H1 (cell line): Measurements from ENCODE around the gene TNNI2. TPM values are rescaled to one million over a fixed set of nuclear protein-coding genes. Genes with fewer than 3 reads are reported as not detected.

Experiments used
- CTCF ChIA-PET: fragments of 300-600 bp; sonication (Branson Sonifier 250); formaldehyde crosslinking; loops from one replicate; lab custom pipeline; 2021; ENCODE audit not compliant: partially characterized antibody; lab: Charles Lee
- POLR2A ChIA-PET: fragments of 300-600 bp; sonication (Branson Sonifier 250); formaldehyde crosslinking; loops from one replicate; lab custom pipeline; 2021; ENCODE audit warnings: inconsistent platforms; ENCODE audit not compliant: partially characterized antibody; lab: Charles Lee
- DNase-seq, 2 experiments: peaks; one replicate each; pipeline versions ENCODE4 v3.0.0 to v3.0.0-alpha.2; 2010 to 2022; ENCODE audit warnings: low spot score in 2 of 2, low read depth in 1 of 2, mixed read lengths in 1 of 2
- FAIRE-seq: peaks from 2 replicates; lab custom pipeline; 2011; peaks lifted over from hg19 to GRCh38; lab: Jason Lieb, UNC
- H2AFZ ChIP-seq: 2 replicates; pipeline ENCODE4 v1.8.1; 2012; ENCODE audit warnings: low read length, inconsistent platforms
- H2AK5ac ChIP-seq: 2 replicates; pipeline ENCODE4 v1.6.1; 2013; ENCODE audit warnings: low read depth, low read length
- H2BK120ac ChIP-seq: replicated peaks from 2 replicates; pipeline ENCODE3; 2013; ENCODE audit warnings: low read depth, low read length, inconsistent platforms
- H2BK12ac ChIP-seq: 2 replicates; pipeline ENCODE4 v1.6.1; 2013; ENCODE audit warnings: low read depth, low read length
- H2BK15ac ChIP-seq: 2 replicates; pipeline ENCODE4 v1.6.1; 2013; ENCODE audit warnings: low read length
- H2BK20ac ChIP-seq: 2 replicates; pipeline ENCODE4 v1.6.1; 2013; ENCODE audit warnings: low read length
- H2BK5ac ChIP-seq: 2 replicates; pipeline ENCODE4 v1.6.1; 2013; ENCODE audit warnings: low read depth, low read length
- H3K14ac ChIP-seq: 2 replicates; pipeline ENCODE4 v1.6.1; 2013; ENCODE audit warnings: inconsistent platforms; ENCODE audit not compliant: insufficient read length
- H3K18ac ChIP-seq: 2 replicates; pipeline ENCODE4 v1.6.1; 2013; ENCODE audit warnings: low read length; ENCODE audit errors: extremely low read depth
- H3K23ac ChIP-seq: 2 replicates; pipeline ENCODE4 v1.6.1; 2013; ENCODE audit warnings: inconsistent platforms; ENCODE audit not compliant: insufficient read length
- H3K23me2 ChIP-seq: 2 replicates; pipeline ENCODE4 v1.6.1; 2013; ENCODE audit warnings: low read depth, low read length
- H3K27ac ChIP-seq: 2 replicates; pipeline ENCODE4 v1.6.1; 2011; ENCODE audit warnings: low read depth, low read length, inconsistent platforms
- H3K27me3 ChIP-seq, 4 experiments: replicated peaks in 1 of 4; 1 replicate in 1 of 4; 2 replicates in 3 of 4; pipeline versions ENCODE4 v1.6.1 to v1.8.1; 2011 to 2013; ENCODE audit warnings: low read length in 3 of 4, mild to moderate bottlenecking in 3 of 4, inconsistent platforms in 2 of 4, mixed read lengths in 2 of 4, moderate library complexity in 1 of 4; ENCODE audit not compliant: control insufficient read depth in 3 of 4, insufficient read depth in 3 of 4; ENCODE audit errors: extremely low read depth in 1 of 4
- H3K36me3 ChIP-seq, 4 experiments: 2 replicates each; pipeline versions ENCODE4 v1.6.1 to v1.8.1; 2011 to 2013; ENCODE audit warnings: mild to moderate bottlenecking in 4 of 4, low read length in 3 of 4, moderate library complexity in 2 of 4, control low read depth in 1 of 4, inconsistent platforms in 1 of 4; ENCODE audit not compliant: insufficient read depth in 4 of 4, control insufficient read depth in 2 of 4
- H3K4ac ChIP-seq: replicated peaks from 2 replicates; pipeline ENCODE3; 2013; ENCODE audit warnings: low read length, low read depth, mixed read lengths, inconsistent platforms; ENCODE audit not compliant: insufficient read length
- H3K4me1 ChIP-seq, 4 experiments: replicated peaks in 1 of 4; 1 replicate in 1 of 4; 2 replicates in 3 of 4; pipeline versions ENCODE4 v1.6.1 to v1.8.1; 2011 to 2013; ENCODE audit warnings: low read length in 3 of 4, inconsistent platforms in 2 of 4, mixed read lengths in 1 of 4; ENCODE audit not compliant: insufficient read depth in 4 of 4, control insufficient read depth in 3 of 4
- H3K4me2 ChIP-seq, 2 experiments: 2 replicates each; pipeline versions ENCODE4 v1.6.1 to v1.8.1; 2011 to 2013; ENCODE audit warnings: low read depth in 2 of 2, low read length in 2 of 2, control low read depth in 1 of 2, inconsistent platforms in 1 of 2, mild to moderate bottlenecking in 1 of 2; ENCODE audit not compliant: insufficient read depth in 1 of 2
- H3K4me3 ChIP-seq, 4 experiments: fragments of 200-600, 300-600 bp in 1 of 4; sonication (generic), shearing (Covaris generic), sonication (Bioruptor Twin) in 1 of 4; 2 replicates each; pipeline versions ENCODE4 v1.5.1 to v1.8.1; 2011 to 2016; ENCODE audit warnings: low read length in 4 of 4, low read depth in 3 of 4, control low read depth in 2 of 4, inconsistent platforms in 2 of 4, mild to moderate bottlenecking in 2 of 4, mixed read lengths in 1 of 4, moderate library complexity in 1 of 4; ENCODE audit not compliant: insufficient read depth in 2 of 4; ENCODE audit errors: extremely low read depth in 1 of 4
- H3K56ac ChIP-seq: replicated peaks from 2 replicates; pipeline ENCODE3; 2013; ENCODE audit warnings: low read depth, mild to moderate bottlenecking, mixed read lengths, low read length, inconsistent platforms; ENCODE audit not compliant: insufficient read length
- H3K79me1 ChIP-seq: 2 replicates; pipeline ENCODE4 v1.6.1; 2013; ENCODE audit warnings: low read depth, low read length, control low read depth
- H3K79me2 ChIP-seq, 2 experiments: 2 replicates each; pipeline versions ENCODE4 v1.6.1 to v1.8.1; 2012 to 2013; ENCODE audit warnings: low read length in 2 of 2, mild to moderate bottlenecking in 2 of 2, inconsistent platforms in 1 of 2; ENCODE audit not compliant: insufficient read depth in 2 of 2, control insufficient read depth in 1 of 2
- H3K9ac ChIP-seq, 4 experiments: replicated peaks in 1 of 4; 1 replicate in 1 of 4; 2 replicates in 3 of 4; pipeline versions ENCODE4 v1.6.1 to v1.8.1; 2011 to 2013; ENCODE audit warnings: low read depth in 3 of 4, low read length in 3 of 4, control low read depth in 2 of 4, mild to moderate bottlenecking in 2 of 4, moderate library complexity in 2 of 4, inconsistent platforms in 1 of 4; ENCODE audit errors: extremely low read depth in 1 of 4
- H3K9me3 ChIP-seq, 2 experiments: 2 replicates each; pipeline versions ENCODE4 v1.6.1 to v1.8.1; 2012 to 2013; ENCODE audit warnings: mild to moderate bottlenecking in 2 of 2, moderate library complexity in 2 of 2, control low read depth in 1 of 2, inconsistent platforms in 1 of 2, low read depth in 1 of 2, low read length in 1 of 2, mixed read lengths in 1 of 2; ENCODE audit not compliant: insufficient read depth in 2 of 2
- H4K20me1 ChIP-seq, 2 experiments: replicated peaks in 1 of 2; 2 replicates each; pipeline versions ENCODE3 to v1.8.1; 2011 to 2013; ENCODE audit warnings: inconsistent platforms in 2 of 2, low read length in 2 of 2, mild to moderate bottlenecking in 1 of 2; ENCODE audit not compliant: insufficient read depth in 2 of 2, control insufficient read depth in 1 of 2
- H4K5ac ChIP-seq: 2 replicates; pipeline ENCODE4 v1.6.1; 2013; ENCODE audit warnings: low read length, low read depth, mixed read lengths, inconsistent platforms; ENCODE audit not compliant: insufficient read length
- H4K8ac ChIP-seq: 2 replicates; pipeline ENCODE4 v1.8.0; 2013; ENCODE audit warnings: mild to moderate bottlenecking, moderate library complexity, low read length, inconsistent platforms; ENCODE audit not compliant: insufficient read depth; ENCODE audit errors: extremely low read depth
- H4K91ac ChIP-seq: replicated peaks from 2 replicates; pipeline ENCODE3; 2013; ENCODE audit warnings: low read length, mixed read lengths, inconsistent platforms; ENCODE audit not compliant: insufficient read length
- CTBP2 ChIP-seq: IDR thresholded peaks from 2 replicates; pipeline ENCODE4 v1.7.0; 2011; ENCODE audit warnings: borderline replicate concordance, mild to moderate bottlenecking, moderate library complexity, mixed read lengths, low read length; ENCODE audit not compliant: insufficient read depth, insufficient read length
- SAP30 ChIP-seq: fragments of 300-600 bp; sonication (generic); IDR thresholded peaks from 2 replicates; pipeline ENCODE4 v1.7.1; 2012; ENCODE audit warnings: low read length, moderate library complexity, mild to moderate bottlenecking, inconsistent platforms; ENCODE audit not compliant: insufficient read depth, insufficient replicate concordance
- TEAD4 ChIP-seq: IDR thresholded peaks from 2 replicates; pipeline ENCODE4 v1.6.1; 2012; ENCODE audit warnings: low read depth, low read length, inconsistent platforms, mixed read lengths
- WGBS, 2 experiments: shearing (Covaris generic) in 1 of 2; methylation state at CpG; one replicate each; pipeline versions ENCODE4 v1.1.6 to v1.1.7; 2013 to 2015; ENCODE audit warnings: low lambda C conversion rate in 2 of 2, mixed read lengths in 2 of 2, inconsistent platforms in 1 of 2, low coverage in 1 of 2, missing lambda C conversion rate in 1 of 2; ENCODE audit not compliant: insufficient replicate concordance in 2 of 2, insufficient coverage in 1 of 2, insufficient read length in 1 of 2; ENCODE audit errors: extremely low coverage in 1 of 2, missing lambda C conversion rate in 1 of 2; 5-methylcytosine and 5-hydroxymethylcytosine counted together
- polyA plus RNA-seq, 7 experiments: library from polyadenylated mRNA; depleted of rRNA in 3 of 7; stranded (reverse) in 5 of 7; unstranded in 2 of 7; fragments of >200 nt in 5 of 7; fragments of 200-250 nt in 2 of 7; gene quantifications; 1 replicate in 5 of 7; 2 replicates in 1 of 7; 4 replicates in 1 of 7; pipeline versions ENCODE4 v1.2.1 to v1.2.3, GENCODE V29; 2011 to 2013; ENCODE audit warnings: missing spikeins in 2 of 7, mixed read lengths in 2 of 7
- total RNA-seq: library from RNA; stranded (reverse); fragmentation: NEBNext Ultra II Directional; extraction: Animal tissue kit (Norgen Biotek cat#: 25700); gene quantifications from 2 replicates; pipeline ENCODE4 v1.2.1, GENCODE V29; 2021

Gene TNNI2
- total and polyA plus RNA-seq, 2 of the 8 experiments (the other 6 are each of a cell fraction or from before 2014, with no cell fraction given) = not detected

DNA sequence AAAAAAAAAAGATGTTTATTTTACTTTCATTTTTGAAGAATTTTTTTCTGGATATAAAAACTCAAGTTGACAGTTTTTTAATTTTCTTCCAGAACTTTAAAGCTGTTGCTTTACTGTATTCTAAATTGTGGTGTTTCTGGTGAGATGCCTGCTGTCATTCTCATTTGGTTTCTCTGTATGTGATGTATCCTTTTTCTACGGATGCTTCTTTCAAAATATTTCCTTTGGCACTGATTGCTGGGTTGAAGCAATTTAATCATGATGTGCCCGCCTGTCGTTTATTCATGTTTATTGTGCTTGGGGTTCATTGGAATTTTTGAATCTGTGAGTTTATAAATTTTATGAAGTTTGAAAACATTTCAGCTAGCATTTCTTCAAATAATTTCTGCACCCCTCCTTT, 45.7 kb upstream of the TNNI2 start:
- Histone ChIP-seq H3K27ac (no peak overlapping the region), H3K4me3 (no peak overlapping the region), H3K4me1 (no peaks in the 10 kb centered on the region), H3K79me2 (no peaks in the 10 kb centered on the region), H3K36me3 (no peaks in the 10 kb centered on the region), H3K27me3 (peaks cover 0 to 3% (median 1%) of the 10 kb centered on the region in 4 experiments; a peak in 2 of 7 replicates), H3K4me2 (no peak overlapping the region), H4K5ac (no peak overlapping the region), H4K8ac (no peak overlapping the region), H3K79me1 (no peaks in the 10 kb centered on the region), H3K9ac (no peak overlapping the region), H2AFZ (no peak overlapping the region), H2BK15ac (no peak overlapping the region), H2BK20ac (no peak overlapping the region), H3K23me2 (no peaks in the 10 kb centered on the region; the same call in 1 of the 2 replicates), H3K23ac (no peak overlapping the region), H4K20me1 (no peaks in the 10 kb centered on the region), H4K91ac (no peak overlapping the region), H3K4ac (no peak overlapping the region), H2BK120ac (no peak overlapping the region), H2BK5ac (no peak overlapping the region), H3K9me3 (no peaks in the 10 kb centered on the region), H3K14ac (no peak overlapping the region), H3K56ac (no peak overlapping the region), H2BK12ac (no peak overlapping the region), H3K18ac (no peak overlapping the region), H2AK5ac (no peak overlapping the region)
- CTCF ChIA-PET = interaction anchor here (1.8 to 3.7 kb wide), 3 partner anchors 10 to 99 kb away, joined by 6 to 11 read pairs (median 9); no protein-coding TSS in a partner anchor
- TF ChIP-seq SAP30 (no peak), TEAD4 (no peak), CTBP2 (no peak)
- WGBS, 2 experiments = 82% methylated on average over 3 of the region's 3 CpGs; no CpG with 5 or more reads in 1 of the 2 experiments
- POLR2A ChIA-PET = no interaction called here
- FAIRE-seq (no peak), DNase-seq (no peak)
